Thoracic aorta (tissue), 2 donors: ENCODE measurements around the gene TMEM255B. TPM values are rescaled to one million over a fixed set of nuclear protein-coding genes. Genes with fewer than 3 reads are reported as not detected.

Source experiments
- ATAC-seq: fragments of 150-250 bp; one replicate; pipeline ENCODE4 v1.8.0; 2017; ENCODE audit warnings: low read depth; ENCODE audit not compliant: insufficient number of reproducible peaks, low FRiP score
- DNase-seq: peaks from one replicate; pipeline ENCODE4 v3.0.0-alpha.2; 2020; ENCODE audit warnings: low spot score
- H3K27ac ChIP-seq, 2 donors: fragments of 200-600 bp; sonication (generic); 1 replicate in 1 of 2; 2 replicates in 1 of 2; pipeline ENCODE4 v1.5.1; 2016; ENCODE audit warnings: mild to moderate bottlenecking in 2 of 2, moderate library complexity in 2 of 2
- H3K27me3 ChIP-seq: fragments of 200-600 bp; sonication (generic); replicated peaks from 2 replicates; pipeline ENCODE4 v1.6.0; 2016; ENCODE audit warnings: mild to moderate bottlenecking; ENCODE audit not compliant: insufficient read depth
- H3K36me3 ChIP-seq: fragments of 200-600 bp; sonication (generic); one replicate; pipeline ENCODE4 v1.5.1; 2016
- H3K4me1 ChIP-seq, 2 donors: fragments of 200-600 bp; sonication (generic); 1 replicate in 1 of 2; 2 replicates in 1 of 2; pipeline versions ENCODE4 v1.5.1 to v1.6.0; 2016; ENCODE audit warnings: low read depth in 2 of 2, mild to moderate bottlenecking in 1 of 2; ENCODE audit not compliant: control insufficient read depth in 1 of 2
- H3K4me3 ChIP-seq: fragments of 200-600 bp; sonication (generic); 2 replicates; pipeline ENCODE4 v1.5.1; 2016; ENCODE audit warnings: mild to moderate bottlenecking
- H3K9me3 ChIP-seq: fragments of 200-600 bp; sonication (generic); 2 replicates; pipeline ENCODE4 v1.5.1; 2016
- total RNA-seq, 2 donors: library from RNA; depleted of rRNA; stranded (reverse); fragments of >200 nt; gene quantifications; one replicate each; pipeline versions ENCODE4 v1.1.0 to v1.2.3, GENCODE V29; 2016
- TF ChIP-seq, protein P1 (sequence below): fragments of 200-600 bp; sonication (generic); IDR thresholded peaks from one replicate; pipeline ENCODE4 v1.5.1; 2019; ENCODE audit warnings: antibody characterized with exemption

TMEM255B gene
- total RNA-seq, 2 donors from 2014 or later = 11.2 to 14.9 TPM

DNA sequence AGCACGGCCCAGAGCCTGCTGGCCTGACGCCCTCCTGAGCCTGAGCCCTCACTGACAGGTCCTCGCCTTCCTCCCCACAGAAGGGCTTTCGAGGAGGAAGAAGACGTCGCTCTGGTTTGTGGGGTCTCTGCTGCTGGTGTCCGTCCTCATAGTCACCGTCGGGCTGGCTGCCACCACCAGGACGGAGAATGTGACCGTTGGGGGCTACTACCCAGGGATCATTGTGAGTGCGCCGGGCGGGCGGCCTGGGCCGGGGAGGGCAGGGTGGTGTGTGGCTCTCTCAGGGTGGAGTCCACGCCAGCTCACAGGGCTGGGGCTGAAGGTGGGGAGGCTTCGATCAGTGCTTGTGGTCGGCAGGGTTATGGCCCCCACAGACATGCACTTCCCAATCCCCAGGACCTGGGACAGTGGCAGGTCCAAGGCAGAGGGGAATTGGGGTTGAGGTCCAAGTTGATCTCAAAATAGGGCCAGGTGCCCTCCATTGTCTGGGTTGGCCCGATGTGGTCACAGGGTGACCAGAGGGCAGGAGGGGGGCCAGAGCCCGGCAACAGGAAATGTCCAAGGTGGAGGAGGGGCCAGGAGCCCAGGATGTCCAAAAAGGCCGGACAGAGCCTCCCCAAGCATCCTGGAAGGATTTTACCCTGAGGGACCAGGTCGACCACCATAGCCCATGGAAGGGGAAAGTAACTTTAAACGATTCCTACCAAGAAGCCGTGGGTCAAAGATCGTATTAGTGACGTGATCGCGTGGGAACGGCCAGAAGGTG is 7.2 kb downstream of the TMEM255B start:
- no peak for DNase-seq
- TF ChIP-seq, protein P1, sequence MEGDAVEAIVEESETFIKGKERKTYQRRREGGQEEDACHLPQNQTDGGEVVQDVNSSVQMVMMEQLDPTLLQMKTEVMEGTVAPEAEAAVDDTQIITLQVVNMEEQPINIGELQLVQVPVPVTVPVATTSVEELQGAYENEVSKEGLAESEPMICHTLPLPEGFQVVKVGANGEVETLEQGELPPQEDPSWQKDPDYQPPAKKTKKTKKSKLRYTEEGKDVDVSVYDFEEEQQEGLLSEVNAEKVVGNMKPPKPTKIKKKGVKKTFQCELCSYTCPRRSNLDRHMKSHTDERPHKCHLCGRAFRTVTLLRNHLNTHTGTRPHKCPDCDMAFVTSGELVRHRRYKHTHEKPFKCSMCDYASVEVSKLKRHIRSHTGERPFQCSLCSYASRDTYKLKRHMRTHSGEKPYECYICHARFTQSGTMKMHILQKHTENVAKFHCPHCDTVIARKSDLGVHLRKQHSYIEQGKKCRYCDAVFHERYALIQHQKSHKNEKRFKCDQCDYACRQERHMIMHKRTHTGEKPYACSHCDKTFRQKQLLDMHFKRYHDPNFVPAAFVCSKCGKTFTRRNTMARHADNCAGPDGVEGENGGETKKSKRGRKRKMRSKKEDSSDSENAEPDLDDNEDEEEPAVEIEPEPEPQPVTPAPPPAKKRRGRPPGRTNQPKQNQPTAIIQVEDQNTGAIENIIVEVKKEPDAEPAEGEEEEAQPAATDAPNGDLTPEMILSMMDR = no peak
- Histone ChIP-seq H3K4me3 (no peak overlapping the region), H3K27ac (no peak overlapping the region), H3K4me1 (no peaks in the 10 kb centered on the region), H3K36me3 (no peaks in the 10 kb centered on the region), H3K27me3 (no peaks in the 10 kb centered on the region), H3K9me3 (no peaks in the 10 kb centered on the region)
- no peak for ATAC-seq

GRCh38 chr13:113767366-113767765 is 8.3 kb downstream of the TMEM255B start:
- TF ChIP-seq, protein P1 = no peak
- no peak overlapping the region for H3K4me3 ChIP-seq
- no peak overlapping the region for H3K27ac ChIP-seq
- no peak for DNase-seq
- ATAC-seq = no peak
- H3K36me3 ChIP-seq = no peaks in the 10 kb centered on the region
- no peaks in the 10 kb centered on the region for H3K4me1 ChIP-seq
- no peaks in the 10 kb centered on the region for H3K9me3 ChIP-seq
- H3K27me3 ChIP-seq = no peaks in the 10 kb centered on the region

DNA sequence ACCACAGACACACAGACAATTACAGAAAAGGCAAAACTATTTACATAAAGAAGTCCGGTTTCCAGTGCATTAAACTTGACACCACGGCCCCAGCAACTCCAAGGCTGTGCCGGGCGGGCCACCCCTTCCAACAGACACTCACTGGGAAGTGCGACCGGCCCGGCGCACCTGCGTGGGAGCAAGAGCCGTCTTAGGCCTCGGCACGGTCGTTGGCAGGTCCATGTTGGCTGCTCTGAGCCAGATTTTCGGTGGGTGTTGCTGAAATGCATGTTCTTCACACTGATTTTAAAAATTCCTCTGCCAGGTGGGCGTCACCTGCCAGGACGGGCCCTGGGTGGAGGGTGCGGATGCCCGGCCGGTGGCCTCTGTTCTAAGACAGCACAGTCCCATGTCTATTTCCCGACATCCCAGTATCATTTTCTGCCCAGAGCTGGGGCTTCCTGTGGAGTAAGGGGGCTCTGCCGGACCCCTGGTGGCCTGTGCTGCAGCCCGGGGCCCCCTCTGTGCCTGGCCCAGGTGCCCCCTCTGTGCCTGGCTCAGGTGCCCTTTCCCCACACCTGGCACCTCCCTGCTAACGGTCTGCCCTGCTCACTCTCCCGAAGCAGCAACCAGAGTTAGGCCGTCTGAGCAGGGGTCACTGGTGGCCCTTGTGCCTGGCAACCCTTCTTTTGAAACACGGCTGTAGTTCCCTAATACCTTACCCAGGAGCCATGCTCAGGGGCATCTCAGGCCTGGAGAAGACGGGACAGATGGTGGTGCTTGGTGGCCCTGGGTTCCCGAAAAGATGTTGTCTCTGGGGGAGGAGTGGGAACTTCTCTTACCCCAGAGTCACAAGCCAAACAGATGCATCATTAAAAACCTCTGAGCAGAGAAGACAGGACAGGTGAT is 9.2 kb downstream of the TMEM255B start:
- ATAC-seq = no peak
- Histone ChIP-seq H3K9me3 (no peaks in the 10 kb centered on the region), H3K4me3 (no peak overlapping the region), H3K36me3 (peaks cover under 1% of the 10 kb centered on the region), H3K27ac (no peak overlapping the region), H3K27me3 (no peaks in the 10 kb centered on the region), H3K4me1 (no peaks in the 10 kb centered on the region)
- DNase-seq = no peak
- TF ChIP-seq, protein P1 = no peak

DNA sequence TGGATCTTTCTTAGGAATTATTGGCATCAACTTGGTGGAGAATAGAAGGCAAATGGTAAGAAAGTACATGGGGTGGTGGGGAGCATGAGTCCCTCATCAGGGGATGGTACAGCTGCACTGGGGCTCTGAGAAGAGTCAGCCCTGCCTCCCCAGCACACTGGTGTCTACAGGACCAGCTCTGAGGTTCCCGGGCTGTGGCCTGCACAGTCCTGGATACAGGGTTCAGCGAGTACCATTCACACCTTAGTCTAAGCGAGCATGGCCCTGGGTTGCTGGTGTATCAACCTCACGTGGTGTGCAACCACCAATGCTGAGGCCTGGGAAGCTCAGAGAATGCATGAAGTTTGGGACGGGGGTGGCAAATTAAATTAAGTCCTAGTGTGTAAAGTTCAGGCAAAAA is 10.1 kb downstream of the TMEM255B start:
- no peak overlapping the region for H3K27ac ChIP-seq
- ATAC-seq = no peak
- no peak overlapping the region for H3K4me3 ChIP-seq
- H3K4me1 ChIP-seq = no peaks in the 10 kb centered on the region
- H3K27me3 ChIP-seq = no peaks in the 10 kb centered on the region
- peaks cover 2% of the 10 kb centered on the region for H3K36me3 ChIP-seq
- H3K9me3 ChIP-seq = no peaks in the 10 kb centered on the region
- TF ChIP-seq, protein P1 = no peak
- no peak for DNase-seq

GRCh38 chr13:113769881-113770280 is 10.9 kb downstream of the TMEM255B start:
- Histone ChIP-seq H3K9me3 (no peaks in the 10 kb centered on the region), H3K27me3 (no peaks in the 10 kb centered on the region), H3K4me3 (no peak overlapping the region), H3K36me3 (peaks cover 2% of the 10 kb centered on the region), H3K27ac (no peak overlapping the region), H3K4me1 (no peaks in the 10 kb centered on the region)
- DNase-seq = no peak
- no peak for ATAC-seq
- TF ChIP-seq, protein P1 = no peak
